WTC11 (cell line): Measurements from ENCODE around the gene POC5. TPM values are rescaled to one million over a fixed set of nuclear protein-coding genes. Genes with fewer than 3 reads are reported as not detected.

Source experiments
- ATAC-seq: fragments of 200-7000 bp; cut with Tn5 transposase; 2 replicates; pipeline ENCODE4 v1.10.0; 2021; ENCODE audit warnings: mild to moderate bottlenecking, moderate library complexity
- CTCF ChIA-PET: fragments of 300-600 bp; sonication (Branson Sonifier 250); formaldehyde crosslinking; loops from one replicate; lab custom pipeline; 2021; ENCODE audit warnings: antibody characterized with exemption; lab: Charles Lee
- POLR2A ChIA-PET: fragments of 350-600 bp; sonication (Branson Sonifier 250); formaldehyde crosslinking; loops from one replicate; lab custom pipeline; 2021; ENCODE audit warnings: antibody characterized with exemption; lab: Charles Lee
- DNase-seq: peaks from one replicate; pipeline ENCODE4 v3.0.0; 2021; ENCODE audit warnings: low spot score
- H3K27ac Mint-ChIP-seq: 2 replicates; pipeline ENCODE4 v1.8.0; 2021; ENCODE audit warnings: mixed read lengths
- H3K27me3 Mint-ChIP-seq: 2 replicates; pipeline ENCODE4 v1.8.0; 2021; ENCODE audit warnings: low read depth, mild to moderate bottlenecking, moderate library complexity, mixed read lengths
- H3K36me3 Mint-ChIP-seq: 2 replicates; pipeline ENCODE4 v1.8.0; 2021; ENCODE audit warnings: mixed read lengths
- H3K4me1 Mint-ChIP-seq: 2 replicates; pipeline ENCODE4 v1.8.0; 2022; ENCODE audit warnings: mixed read lengths
- H3K4me3 Mint-ChIP-seq: 2 replicates; pipeline ENCODE4 v1.8.0; 2021; ENCODE audit warnings: mild to moderate bottlenecking, moderate library complexity, mixed read lengths
- H3K9me3 Mint-ChIP-seq: 2 replicates; pipeline ENCODE4 v1.8.0; 2021; ENCODE audit warnings: mixed read lengths
- AR ChIP-seq: fragments of 250-450 bp; sonication (Bioruptor Pico); IDR thresholded peaks from 2 replicates; pipeline ENCODE4 v1.9.0; 2021; ENCODE audit warnings: mild to moderate bottlenecking
- CBFB ChIP-seq: sonication (generic); formaldehyde crosslinking; IDR thresholded peaks from 2 replicates; pipeline ENCODE4 v1.8.1; 2022; ENCODE audit warnings: mild to moderate bottlenecking, low read depth, missing genetic modification reagents
- CREB1 ChIP-seq: sonication (generic); formaldehyde crosslinking; IDR thresholded peaks from 2 replicates; pipeline ENCODE4 v1.8.0; 2023; ENCODE audit warnings: mild to moderate bottlenecking, missing genetic modification reagents
- ETV6 ChIP-seq: sonication (generic); formaldehyde crosslinking; IDR thresholded peaks from 2 replicates; pipeline ENCODE4 v1.8.1; 2022; ENCODE audit warnings: mild to moderate bottlenecking, missing genetic modification reagents
- GRHL2 ChIP-seq: fragments of 250-450 bp; sonication (Bioruptor Pico); IDR thresholded peaks from 2 replicates; pipeline ENCODE4 v1.8.0; 2022; ENCODE audit warnings: mild to moderate bottlenecking, moderate library complexity; ENCODE audit not compliant: insufficient replicate concordance, severe bottlenecking
- GTF2I ChIP-seq: fragments of 250-450 bp; sonication (Bioruptor Pico); conservative IDR thresholded peaks from 2 replicates; pipeline ENCODE4 v1.4.0; 2021; ENCODE audit warnings: mild to moderate bottlenecking
- HMGA2 ChIP-seq: fragments of 250-450 bp; sonication (Bioruptor Pico); IDR thresholded peaks from 2 replicates; pipeline ENCODE4 v1.4.0; 2021; ENCODE audit warnings: mild to moderate bottlenecking, moderate library complexity
- NR2C2 ChIP-seq: sonication (generic); formaldehyde crosslinking; IDR thresholded peaks from 2 replicates; pipeline ENCODE4 v1.8.0; 2022; ENCODE audit warnings: mild to moderate bottlenecking, missing genetic modification reagents
- OVOL2 ChIP-seq: fragments of 250-450 bp; sonication (Bioruptor Pico); IDR thresholded peaks from 2 replicates; pipeline ENCODE4 v1.9.0; 2021; ENCODE audit warnings: mild to moderate bottlenecking, borderline replicate concordance
- PRDM15 ChIP-seq: sonication (generic); formaldehyde crosslinking; IDR thresholded peaks from 2 replicates; pipeline ENCODE4 v1.8.0; 2022; ENCODE audit warnings: missing genetic modification reagents
- RORB ChIP-seq: fragments of 250-450 bp; sonication (Bioruptor Pico); IDR thresholded peaks from 2 replicates; pipeline ENCODE4 v1.9.0; 2021; ENCODE audit warnings: mild to moderate bottlenecking
- ZNF416 ChIP-seq: fragments of 250-450 bp; sonication (Bioruptor Pico); IDR thresholded peaks from 2 replicates; pipeline ENCODE4 v1.9.0; 2021; ENCODE audit warnings: mild to moderate bottlenecking, inconsistent platforms
- total RNA-seq: library from RNA; stranded (reverse); gene quantifications from 3 replicates; pipeline ENCODE4 v1.2.3, GENCODE V29; 2021
- TF ChIP-seq, protein P1 (sequence below): sonication (generic); formaldehyde crosslinking; conservative IDR thresholded peaks from 2 replicates; pipeline ENCODE4 v1.8.1; 2023; ENCODE audit warnings: mild to moderate bottlenecking, low read depth, missing genetic modification reagents, moderate library complexity
- TF ChIP-seq, protein P2 (sequence below): sonication (generic); formaldehyde crosslinking; IDR thresholded peaks from 2 replicates; pipeline ENCODE4 v1.8.1; 2023; ENCODE audit warnings: mild to moderate bottlenecking, moderate library complexity, missing genetic modification reagents
- TF ChIP-seq, protein P3 (sequence below): sonication (generic); formaldehyde crosslinking; IDR thresholded peaks from 2 replicates; pipeline ENCODE4 v1.8.0; 2022; ENCODE audit warnings: mild to moderate bottlenecking, missing genetic modification reagents

Gene POC5
- total RNA-seq, 1 experiment from 2014 or later: 13.4 TPM

DNA sequence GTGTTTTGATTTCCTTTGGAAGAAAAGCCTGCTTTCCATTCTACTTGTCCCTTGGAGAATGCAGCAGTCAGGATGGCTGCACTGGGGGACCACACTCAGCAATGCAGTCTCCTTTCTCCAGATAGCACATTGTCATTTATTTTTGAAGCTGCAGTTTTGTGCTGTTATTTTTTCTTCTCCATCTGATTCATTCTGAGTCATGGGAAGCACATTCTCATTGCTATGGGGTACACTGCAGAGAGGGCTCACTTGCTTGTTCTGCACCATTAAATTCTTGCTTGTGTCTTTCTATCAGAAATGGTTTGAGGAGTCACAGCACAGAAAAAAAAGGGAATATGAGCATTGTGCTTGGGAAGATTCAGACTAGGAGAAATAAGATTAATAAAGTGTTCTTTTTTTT is 39.7 kb upstream of the POC5 start (continued):
- TF ChIP-seq, protein P1, sequence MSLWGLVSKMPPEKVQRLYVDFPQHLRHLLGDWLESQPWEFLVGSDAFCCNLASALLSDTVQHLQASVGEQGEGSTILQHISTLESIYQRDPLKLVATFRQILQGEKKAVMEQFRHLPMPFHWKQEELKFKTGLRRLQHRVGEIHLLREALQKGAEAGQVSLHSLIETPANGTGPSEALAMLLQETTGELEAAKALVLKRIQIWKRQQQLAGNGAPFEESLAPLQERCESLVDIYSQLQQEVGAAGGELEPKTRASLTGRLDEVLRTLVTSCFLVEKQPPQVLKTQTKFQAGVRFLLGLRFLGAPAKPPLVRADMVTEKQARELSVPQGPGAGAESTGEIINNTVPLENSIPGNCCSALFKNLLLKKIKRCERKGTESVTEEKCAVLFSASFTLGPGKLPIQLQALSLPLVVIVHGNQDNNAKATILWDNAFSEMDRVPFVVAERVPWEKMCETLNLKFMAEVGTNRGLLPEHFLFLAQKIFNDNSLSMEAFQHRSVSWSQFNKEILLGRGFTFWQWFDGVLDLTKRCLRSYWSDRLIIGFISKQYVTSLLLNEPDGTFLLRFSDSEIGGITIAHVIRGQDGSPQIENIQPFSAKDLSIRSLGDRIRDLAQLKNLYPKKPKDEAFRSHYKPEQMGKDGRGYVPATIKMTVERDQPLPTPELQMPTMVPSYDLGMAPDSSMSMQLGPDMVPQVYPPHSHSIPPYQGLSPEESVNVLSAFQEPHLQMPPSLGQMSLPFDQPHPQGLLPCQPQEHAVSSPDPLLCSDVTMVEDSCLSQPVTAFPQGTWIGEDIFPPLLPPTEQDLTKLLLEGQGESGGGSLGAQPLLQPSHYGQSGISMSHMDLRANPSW (CRISPR knock-in tag): no peak
- TF ChIP-seq PRDM15 (CRISPR knock-in tag): no peak
- no peak for TF ChIP-seq RORB (CRISPR knock-in tag)
- no peak for TF ChIP-seq ZNF416 (CRISPR knock-in tag)
- no peak for TF ChIP-seq NR2C2 (CRISPR knock-in tag)
- TF ChIP-seq OVOL2 (CRISPR knock-in tag): no peak
- TF ChIP-seq, all 79 proteins: peak for 0

- Mint-ChIP-seq H3K4me3 (no peak overlapping the region), H3K4me1 (no peaks in the 10 kb centered on the region)
- ChIA-PET CTCF (no interaction called here), POLR2A (no interaction called here)
- DNase-seq: no peak
- no peak for TF ChIP-seq GTF2I (CRISPR knock-in tag)
- TF ChIP-seq, protein P2, sequence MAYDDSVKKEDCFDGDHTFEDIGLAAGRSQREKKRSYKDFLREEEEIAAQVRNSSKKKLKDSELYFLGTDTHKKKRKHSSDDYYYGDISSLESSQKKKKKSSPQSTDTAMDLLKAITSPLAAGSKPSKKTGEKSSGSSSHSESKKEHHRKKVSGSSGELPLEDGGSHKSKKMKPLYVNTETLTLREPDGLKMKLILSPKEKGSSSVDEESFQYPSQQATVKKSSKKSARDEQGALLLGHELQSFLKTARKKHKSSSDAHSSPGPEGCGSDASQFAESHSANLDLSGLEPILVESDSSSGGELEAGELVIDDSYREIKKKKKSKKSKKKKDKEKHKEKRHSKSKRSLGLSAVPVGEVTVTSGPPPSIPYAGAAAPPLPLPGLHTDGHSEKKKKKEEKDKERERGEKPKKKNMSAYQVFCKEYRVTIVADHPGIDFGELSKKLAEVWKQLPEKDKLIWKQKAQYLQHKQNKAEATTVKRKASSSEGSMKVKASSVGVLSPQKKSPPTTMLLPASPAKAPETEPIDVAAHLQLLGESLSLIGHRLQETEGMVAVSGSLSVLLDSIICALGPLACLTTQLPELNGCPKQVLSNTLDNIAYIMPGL: no peak
- TF ChIP-seq, all 79 proteins: peak for 0
- no peaks in the 10 kb centered on the region for H3K36me3 Mint-ChIP-seq
- H3K27ac Mint-ChIP-seq: no peak overlapping the region
- H3K27me3 Mint-ChIP-seq: peaks cover 7% of the 10 kb centered on the region; the same call in 1 of the 2 replicates
- no peak for ATAC-seq
- no peaks in the 10 kb centered on the region for H3K9me3 Mint-ChIP-seq
Measured at GRCh38 chr5:75756211-75756610, 39.0 kb upstream of the POC5 start.

GRCh38 chr5:75753182-75753581 is 35.9 kb upstream of the POC5 start:
- Mint-ChIP-seq H3K36me3 (no peaks in the 10 kb centered on the region), H3K4me1 (no peaks in the 10 kb centered on the region), H3K27ac (no peak overlapping the region), H3K27me3 (peaks cover 7% of the 10 kb centered on the region), H3K4me3 (no peak overlapping the region), H3K9me3 (no peaks in the 10 kb centered on the region)
- DNase-seq: no peak
- ChIA-PET CTCF (no interaction called here), POLR2A (no interaction called here)
- no peak for ATAC-seq
- TF ChIP-seq CREB1 (CRISPR knock-in tag) (no peak), HMGA2 (CRISPR knock-in tag) (no peak), AR (CRISPR knock-in tag) (no peak), GRHL2 (CRISPR knock-in tag) (no peak), ETV6 (CRISPR knock-in tag) (no peak), NR2C2 (CRISPR knock-in tag) (no peak), CBFB (no peak)
- TF ChIP-seq, protein P3, sequence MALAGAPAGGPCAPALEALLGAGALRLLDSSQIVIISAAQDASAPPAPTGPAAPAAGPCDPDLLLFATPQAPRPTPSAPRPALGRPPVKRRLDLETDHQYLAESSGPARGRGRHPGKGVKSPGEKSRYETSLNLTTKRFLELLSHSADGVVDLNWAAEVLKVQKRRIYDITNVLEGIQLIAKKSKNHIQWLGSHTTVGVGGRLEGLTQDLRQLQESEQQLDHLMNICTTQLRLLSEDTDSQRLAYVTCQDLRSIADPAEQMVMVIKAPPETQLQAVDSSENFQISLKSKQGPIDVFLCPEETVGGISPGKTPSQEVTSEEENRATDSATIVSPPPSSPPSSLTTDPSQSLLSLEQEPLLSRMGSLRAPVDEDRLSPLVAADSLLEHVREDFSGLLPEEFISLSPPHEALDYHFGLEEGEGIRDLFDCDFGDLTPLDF (CRISPR knock-in tag): no peak
